ENCODE results near the gene SORBS1. TPM values are rescaled to one million over a fixed set of nuclear protein-coding genes. Genes with fewer than 3 reads are reported as not detected.

SORBS1 gene
- total RNA-seq, 2 experiments from 2014 or later = 0.57 to 3.1 TPM

- H3K27ac ChIP-seq (ENCODE audit: low read depth, low read length, poor library complexity, severe bottlenecking) = no peak overlapping the region
- no peaks in the 10 kb centered on the region for H3K9me3 ChIP-seq (ENCODE audit: low read length)
- TF ChIP-seq EZH2phosphoT487 (IDR thresholded peaks at IDR 0.05; ENCODE audit: borderline replicate concordance, low read depth, low read length) (no peak), CTCF (conservative IDR thresholded peaks at IDR 0.05; ENCODE audit: low read length) (no peak)
- H3K4me3 ChIP-seq (ENCODE audit: low read depth, low read length, poor library complexity, severe bottlenecking) = no peak overlapping the region
- H4K20me1 ChIP-seq (ENCODE audit: insufficient read depth, low read length) = no peaks in the 10 kb centered on the region
- no peak overlapping the region for H3K4me2 ChIP-seq (ENCODE audit: low read length)
- no TSS peak for BruUV-seq (replicated peaks)
- H3K4me1 ChIP-seq (ENCODE audit: insufficient read depth, low read length, poor library complexity, severe bottlenecking) = no peaks in the 10 kb centered on the region
- no peaks in the 10 kb centered on the region for H3K36me3 ChIP-seq (ENCODE audit: insufficient read depth, low read length)
- no peaks in the 10 kb centered on the region for H3K9me2 ChIP-seq (ENCODE audit: insufficient read depth, low read length)
- POLR2A ChIA-PET = interaction anchor here (1.0 to 1.7 kb wide), 2 partner anchors 14 to 33 kb away, joined by 3 to 4 read pairs; no protein-coding TSS in a partner anchor
- H2AFZ ChIP-seq (ENCODE audit: low read length) = no peak overlapping the region
- no peak for DNase-seq (ENCODE audit: low spot score)
- CTCF ChIA-PET (ENCODE audit: unreplicated experiment) = no interaction called here
- H3K79me2 ChIP-seq (ENCODE audit: insufficient read depth, low read depth, low read length) = no peaks in the 10 kb centered on the region
- intact Hi-C loops (cut with micrococcal nuclease; ENCODE audit: unreplicated experiment) = no loop called here
Observed at GRCh38 chr10:95339863-95340262, 221.3 kb downstream of the SORBS1 start.

- Histone ChIP-seq H3K27ac (ENCODE audit: low read depth, low read length, poor library complexity, severe bottlenecking) (no peak overlapping the region), H3K36me3 (ENCODE audit: insufficient read depth, low read length) (no peaks in the 10 kb centered on the region), H3K4me2 (ENCODE audit: low read length) (no peak overlapping the region), H3K4me3 (ENCODE audit: low read depth, low read length, poor library complexity, severe bottlenecking) (no peak overlapping the region), H3K9me3 (ENCODE audit: low read length) (no peaks in the 10 kb centered on the region), H3K4me1 (ENCODE audit: insufficient read depth, low read length, poor library complexity, severe bottlenecking) (no peaks in the 10 kb centered on the region), H4K20me1 (ENCODE audit: insufficient read depth, low read length) (no peaks in the 10 kb centered on the region), H3K79me2 (ENCODE audit: insufficient read depth, low read depth, low read length) (no peaks in the 10 kb centered on the region), H2AFZ (ENCODE audit: low read length) (no peak overlapping the region), H3K9me2 (ENCODE audit: insufficient read depth, low read length) (no peaks in the 10 kb centered on the region)
- POLR2A ChIA-PET = interaction anchor here (0.6 to 0.9 kb wide), 2 partner anchors 80 to 240 kb away, joined by 3 to 4 read pairs; no protein-coding TSS in a partner anchor
- CTCF ChIA-PET (ENCODE audit: unreplicated experiment) = no interaction called here
- BruUV-seq (replicated peaks) = no TSS peak
- intact Hi-C loops (cut with micrococcal nuclease; ENCODE audit: unreplicated experiment) = no loop called here
- TF ChIP-seq CTCF (conservative IDR thresholded peaks at IDR 0.05; ENCODE audit: low read length) (no peak), EZH2phosphoT487 (IDR thresholded peaks at IDR 0.05; ENCODE audit: borderline replicate concordance, low read depth, low read length) (no peak)
- no peak for DNase-seq (ENCODE audit: low spot score)
Observed at GRCh38 chr10:95337423-95338160, 223.6 kb downstream of the SORBS1 start.

- Histone ChIP-seq H3K27ac (ENCODE audit: low read depth, low read length, poor library complexity, severe bottlenecking) (no peak overlapping the region), H4K20me1 (ENCODE audit: insufficient read depth, low read length) (no peaks in the 10 kb centered on the region), H3K4me3 (ENCODE audit: low read depth, low read length, poor library complexity, severe bottlenecking) (no peak overlapping the region), H3K4me2 (ENCODE audit: low read length) (no peak overlapping the region), H3K9me2 (ENCODE audit: insufficient read depth, low read length) (no peaks in the 10 kb centered on the region), H3K79me2 (ENCODE audit: insufficient read depth, low read depth, low read length) (no peaks in the 10 kb centered on the region), H2AFZ (ENCODE audit: low read length) (no peak overlapping the region), H3K9me3 (ENCODE audit: low read length) (no peaks in the 10 kb centered on the region), H3K36me3 (ENCODE audit: insufficient read depth, low read length) (no peaks in the 10 kb centered on the region), H3K4me1 (ENCODE audit: insufficient read depth, low read length, poor library complexity, severe bottlenecking) (no peaks in the 10 kb centered on the region)
- ChIA-PET POLR2A (no interaction called here), CTCF (ENCODE audit: unreplicated experiment) (no interaction called here)
- TF ChIP-seq CTCF (conservative IDR thresholded peaks at IDR 0.05; ENCODE audit: low read length) (no peak), EZH2phosphoT487 (IDR thresholded peaks at IDR 0.05; ENCODE audit: borderline replicate concordance, low read depth, low read length) (no peak)
- intact Hi-C loops (cut with micrococcal nuclease; ENCODE audit: unreplicated experiment) = no loop called here
- no peak for DNase-seq (ENCODE audit: low spot score)
- BruUV-seq (replicated peaks) = no TSS peak
Observed at GRCh38 chr10:95336702-95337101, 224.5 kb downstream of the SORBS1 start.
